ENCODE measurements around the gene FCN3. TPM values are rescaled to one million over a fixed set of nuclear protein-coding genes. Genes with fewer than 3 reads are reported as not detected.

FCN3 gene
- total and polyA plus RNA-seq, 2 of the 4 experiments (the other 2 are of a cell fraction) = not detected

DNA sequence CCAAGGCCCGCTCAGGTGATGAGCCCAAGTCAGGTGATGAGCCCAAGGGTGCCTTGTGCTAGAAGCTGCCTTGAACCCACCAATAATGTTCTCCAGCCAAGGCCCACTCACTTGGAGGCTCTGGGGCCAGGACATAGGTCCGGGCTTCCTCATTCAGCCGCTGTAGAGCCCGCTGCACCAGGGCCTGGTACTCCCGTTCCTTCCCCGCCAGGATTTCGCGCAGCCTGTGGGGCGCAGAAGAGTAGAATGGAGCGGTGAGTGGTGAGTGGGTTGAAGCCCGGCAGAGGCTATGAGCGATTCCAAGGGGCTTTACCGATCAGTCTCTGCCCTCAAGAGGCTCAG lies 18.4 kb downstream of the FCN3 start:
- Histone ChIP-seq H4K91ac (ENCODE audit: insufficient read depth, low read depth, low read length) (no peak overlapping the region), H2AFZ (replicated peaks; ENCODE audit: low read length, poor library complexity) (no peak overlapping the region), H3K9me1 (ENCODE audit: insufficient read depth, low read length) (no peaks in the 10 kb centered on the region), H3K79me1 (ENCODE audit: low read depth in 1 of 2, low read length in 2 of 2) (no peaks in the 10 kb centered on the region), H2AK5ac (ENCODE audit: low read depth, low read length) (no peak overlapping the region), H3K9me3 (ENCODE audit: control insufficient read depth, insufficient read depth, low read length) (no peaks in the 10 kb centered on the region), H2AK9ac (replicated peaks; ENCODE audit: low read depth, low read length, poor library complexity) (no peak overlapping the region), H3K36me3 (ENCODE audit: control insufficient read depth, insufficient read depth, low read length) (peaks cover 32% of the 10 kb centered on the region), H3K4me3 (ENCODE audit: insufficient read depth, low read depth, low read length) (no peak overlapping the region), H3K18ac (ENCODE audit: low read depth, low read length) (no peak overlapping the region), H4K5ac (ENCODE audit: low read depth, low read length) (no peak overlapping the region), H3K4me2 (ENCODE audit: low read depth, low read length) (no peak overlapping the region), H3K4me1 (ENCODE audit: control insufficient read depth, insufficient read depth, low read length) (no peaks in the 10 kb centered on the region), H3K9ac (ENCODE audit: low read depth, low read length) (no peak overlapping the region), H3K56ac (ENCODE audit: extremely low read depth, insufficient read depth, low read length) (no peak overlapping the region), H2BK15ac (ENCODE audit: low read depth, low read length) (no peak overlapping the region), H4K8ac (ENCODE audit: low read depth in 2 of 2, low read length in 2 of 2) (no peak overlapping the region), H3K27ac (ENCODE audit: insufficient read depth, low read length) (no peak overlapping the region), H2BK5ac (ENCODE audit: low read depth, low read length, poor library complexity, severe bottlenecking) (no peak overlapping the region), H3K4ac (ENCODE audit: low read depth, low read length) (no peak overlapping the region), H2BK20ac (ENCODE audit: low read depth, low read length) (no peak overlapping the region), H3K27me3 (ENCODE audit: control insufficient read depth, insufficient read depth, low read length) (no peaks in the 10 kb centered on the region), H2BK120ac (ENCODE audit: low read depth, low read length) (no peak overlapping the region), H3K23ac (ENCODE audit: low read depth, low read length) (no peak overlapping the region), H4K20me1 (ENCODE audit: insufficient read depth, low read length) (no peaks in the 10 kb centered on the region), H3K14ac (replicated peaks; ENCODE audit: low read depth, low read length) (no peak overlapping the region)
- 100% methylated on average over 6 of the region's 13 CpGs; no CpG with 5 or more reads in 1 of the 2 experiments for WGBS, 2 experiments (ENCODE audit: extremely low coverage in 2 of 2, insufficient read length in 1 of 2)
- in situ Hi-C loops (cut with MboI; ENCODE audit: low sequenced_read_pairs) = no loop called here
- BruUV-seq (replicated peaks) = no TSS peak
- POLR2A ChIA-PET (ENCODE audit: unreplicated experiment) = no interaction called here
- intact Hi-C loops (cut with micrococcal nuclease) = no loop called here
- CTCF ChIA-PET = no interaction called here
- DNase-seq (no peak), ATAC-seq (ENCODE audit: low read depth) (no peak)
- TF ChIP-seq CHD1 (IDR thresholded peaks at IDR 0.05; ENCODE audit: low read depth, low read length) (no peak), POLR2A (IDR thresholded peaks at IDR 0.05; ENCODE audit: low read depth, low read length) (no peak)
- TF ChIP-seq, protein P1, sequence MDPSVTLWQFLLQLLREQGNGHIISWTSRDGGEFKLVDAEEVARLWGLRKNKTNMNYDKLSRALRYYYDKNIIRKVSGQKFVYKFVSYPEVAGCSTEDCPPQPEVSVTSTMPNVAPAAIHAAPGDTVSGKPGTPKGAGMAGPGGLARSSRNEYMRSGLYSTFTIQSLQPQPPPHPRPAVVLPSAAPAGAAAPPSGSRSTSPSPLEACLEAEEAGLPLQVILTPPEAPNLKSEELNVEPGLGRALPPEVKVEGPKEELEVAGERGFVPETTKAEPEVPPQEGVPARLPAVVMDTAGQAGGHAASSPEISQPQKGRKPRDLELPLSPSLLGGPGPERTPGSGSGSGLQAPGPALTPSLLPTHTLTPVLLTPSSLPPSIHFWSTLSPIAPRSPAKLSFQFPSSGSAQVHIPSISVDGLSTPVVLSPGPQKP (IDR thresholded peaks at IDR 0.05; ENCODE audit: borderline replicate concordance, low read depth, low read length) = no peak
- dilution Hi-C loops (cut with HindIII; ENCODE audit: low sequenced_read_pairs, unreplicated experiment) = no loop called here
